HG03108 (cell line): Measurements from ENCODE around the gene NCKAP5.

Source experiments
- ATAC-seq: cut with Tn5 transposase; IDR thresholded peaks from one replicate; pipeline ENCODE4 v1.9.1; 2021; ENCODE audit warnings: moderate library complexity; ENCODE audit not compliant: unreplicated experiment

NCKAP5 gene

GRCh38 chr2:132665401-132666140 lies 902.7 kb downstream of the NCKAP5 start:
- no peak for ATAC-seq

- ATAC-seq = no peak
Observed at GRCh38 chr2:132664096-132664495, 904.2 kb downstream of the NCKAP5 start.

- ATAC-seq = no peak
Observed at GRCh38 chr2:132662732-132663131, 905.5 kb downstream of the NCKAP5 start.

- ATAC-seq = no peak
Observed at GRCh38 chr2:132659331-132659730, 908.9 kb downstream of the NCKAP5 start.

GRCh38 chr2:132656266-132656975 lies 911.8 kb downstream of the NCKAP5 start:
- ATAC-seq = no peak

GRCh38 chr2:132654968-132655367 lies 913.3 kb downstream of the NCKAP5 start:
- no peak for ATAC-seq

GRCh38 chr2:132654335-132654734 lies 913.9 kb downstream of the NCKAP5 start:
- ATAC-seq = no peak

GRCh38 chr2:132652474-132652873 lies 915.8 kb downstream of the NCKAP5 start:
- ATAC-seq = no peak

- no peak for ATAC-seq
Observed at GRCh38 chr2:132651115-132652045, 916.9 kb downstream of the NCKAP5 start.

- ATAC-seq = no peak
Observed at GRCh38 chr2:132646540-132647108, 921.6 kb downstream of the NCKAP5 start.

- no peak for ATAC-seq
Observed at GRCh38 chr2:132645722-132646539, 922.3 kb downstream of the NCKAP5 start.

GRCh38 chr2:132645176-132645575 lies 923.1 kb downstream of the NCKAP5 start:
- no peak for ATAC-seq

GRCh38 chr2:132642415-132642814 lies 925.8 kb downstream of the NCKAP5 start:
- no peak for ATAC-seq

- ATAC-seq = no peak
Observed at GRCh38 chr2:132641819-132642218, 926.4 kb downstream of the NCKAP5 start.

GRCh38 chr2:132640116-132640515 lies 928.1 kb downstream of the NCKAP5 start:
- no peak for ATAC-seq

- ATAC-seq = no peak
Observed at GRCh38 chr2:132638313-132639040, 929.8 kb downstream of the NCKAP5 start.

- no peak for ATAC-seq
Observed at GRCh38 chr2:132636346-132636745, 931.9 kb downstream of the NCKAP5 start.

- ATAC-seq = no peak
Observed at GRCh38 chr2:132633635-132634034, 934.6 kb downstream of the NCKAP5 start.

GRCh38 chr2:132632000-132632649 lies 936.1 kb downstream of the NCKAP5 start:
- no peak for ATAC-seq
